Stimulated activated naive CD4-positive, alpha-beta T cell treated with Interleukin-2 at 50 U/mL for 16 hours (primary cell): ENCODE data around the gene BCAT1.
"Not testable (repeated sequence)": the region's sequence is repeated elsewhere in the genome, so short reads cannot be mapped to it uniquely, and the experiment has no call there.

Experiments
- DNase-seq: peaks from one replicate; lab custom pipeline; 2025; lab: John Stamatoyannopoulos, UW

Gene BCAT1

DNA sequence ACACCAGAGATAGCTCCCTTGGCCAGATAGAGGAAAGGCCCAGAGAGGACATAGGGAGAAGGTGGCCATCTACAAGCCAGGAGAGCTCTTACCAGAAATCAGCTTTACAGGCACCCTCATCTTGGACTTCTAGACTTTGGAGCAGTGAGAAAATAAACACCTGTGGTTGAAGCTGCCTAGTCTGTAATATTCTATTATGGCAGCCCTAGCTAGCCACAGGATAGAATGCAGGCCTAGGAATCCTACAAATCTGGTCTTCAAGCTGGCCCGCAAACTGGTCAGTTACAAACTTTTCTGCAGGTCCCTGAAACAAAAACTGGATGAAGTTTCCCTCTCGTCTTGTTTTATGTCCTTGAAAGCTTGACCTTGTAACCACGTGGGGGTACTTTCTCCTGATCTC, 92.4 kb downstream of the BCAT1 start:
- DNase-seq = no peak

DNA sequence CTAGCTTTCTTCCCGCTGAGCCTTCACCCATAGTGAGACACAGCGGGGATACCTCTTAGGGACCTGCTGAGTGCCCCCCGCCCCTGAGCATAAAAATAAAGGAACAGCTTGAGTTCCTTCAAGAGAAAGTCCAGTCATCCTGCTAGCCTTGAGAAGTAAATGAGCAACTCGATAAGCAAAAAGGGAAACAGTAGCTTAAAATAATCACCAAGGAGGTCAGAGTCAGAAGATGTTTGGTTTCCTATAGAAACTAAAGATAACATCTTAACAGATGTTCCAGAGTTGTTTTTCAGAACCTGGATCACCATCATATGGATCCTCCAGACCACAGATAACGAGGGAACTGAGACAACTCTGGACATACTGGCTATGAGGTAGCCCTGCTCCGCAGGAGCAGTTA, 94.0 kb downstream of the BCAT1 start:
- no peak for DNase-seq

DNA sequence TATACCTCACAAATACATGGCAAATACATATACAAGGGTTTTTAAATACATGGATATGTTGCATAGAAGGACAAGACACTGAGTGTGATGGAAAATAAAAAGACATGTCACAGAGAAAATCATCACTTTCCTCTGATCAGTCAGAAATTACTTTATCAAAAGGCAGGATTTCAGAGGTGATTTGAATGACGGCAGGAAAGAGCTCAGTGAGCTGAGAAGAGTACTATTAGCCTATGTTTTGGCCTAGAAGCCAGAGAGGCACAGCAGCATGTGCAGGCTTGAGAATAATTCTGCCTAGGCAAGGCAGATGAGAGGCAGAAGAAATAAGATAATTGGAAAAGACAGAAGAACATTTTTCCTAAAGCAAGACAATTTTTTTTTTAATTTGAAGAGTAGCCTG, 94.9 kb downstream of the BCAT1 start:
- DNase-seq = no peak

- DNase-seq = no peak
Measured at GRCh38 chr12:24853588-24853987, 95.3 kb downstream of the BCAT1 start.

DNA sequence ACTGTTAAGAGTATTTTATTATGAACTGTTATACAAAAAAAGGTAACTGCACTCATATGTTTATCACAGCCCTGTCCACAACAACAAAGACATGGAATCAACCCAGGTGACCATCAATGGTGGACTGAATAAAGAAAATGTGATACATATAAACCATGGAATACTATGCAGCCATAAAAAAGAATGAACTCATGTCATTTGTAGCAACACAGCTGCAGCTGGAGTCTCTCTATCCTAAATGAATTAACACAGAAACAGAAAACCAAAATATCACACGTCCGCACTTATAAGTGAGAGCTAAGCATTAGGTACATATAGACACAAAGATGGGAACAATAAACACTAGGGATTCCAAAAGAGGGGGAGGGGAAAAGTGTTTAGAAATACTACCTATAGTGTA, 95.8 kb downstream of the BCAT1 start:
- DNase-seq = no peak

GRCh38 chr12:24852420-24852819, 96.5 kb downstream of the BCAT1 start:
- DNase-seq = no peak

DNA sequence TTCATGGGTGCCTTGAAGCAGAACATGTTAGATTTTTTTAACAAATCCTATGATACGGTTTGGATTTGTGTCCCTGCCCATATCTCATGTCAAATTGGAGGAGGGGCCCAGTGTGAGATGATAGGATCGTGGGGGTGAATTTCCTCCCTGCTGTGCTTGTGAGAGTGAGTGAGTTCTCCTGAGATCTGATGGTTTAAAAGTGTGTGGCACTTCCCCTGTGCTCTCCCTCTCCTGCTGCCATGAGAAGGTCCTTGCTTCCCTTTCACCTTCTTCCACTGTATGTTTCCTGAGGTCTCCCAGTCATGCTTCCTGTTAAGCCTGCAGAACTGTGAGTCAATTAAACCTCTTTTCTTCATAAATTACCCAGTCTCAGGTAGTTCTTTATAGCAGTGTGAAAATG, 97.0 kb downstream of the BCAT1 start:
- DNase-seq = not testable (repeated sequence)

DNA sequence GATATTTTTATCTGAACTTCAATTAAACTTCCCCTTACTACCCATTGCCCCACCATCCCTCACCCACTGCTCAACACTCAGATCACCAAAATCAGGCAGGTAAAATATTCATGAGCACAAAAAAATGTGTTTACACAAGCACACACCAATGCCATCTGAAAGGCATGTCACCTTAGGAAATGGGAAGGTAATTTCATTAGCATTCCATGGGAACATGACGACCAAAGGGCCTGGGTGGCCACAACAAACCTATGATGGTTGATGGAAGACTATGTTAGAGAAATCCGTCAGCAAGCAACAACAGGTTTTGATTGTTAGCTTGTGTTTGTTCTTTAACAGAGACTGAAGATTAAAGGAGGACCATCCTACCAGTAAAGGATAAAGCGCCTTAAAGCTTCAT, 97.6 kb downstream of the BCAT1 start:
- no peak for DNase-seq

DNA sequence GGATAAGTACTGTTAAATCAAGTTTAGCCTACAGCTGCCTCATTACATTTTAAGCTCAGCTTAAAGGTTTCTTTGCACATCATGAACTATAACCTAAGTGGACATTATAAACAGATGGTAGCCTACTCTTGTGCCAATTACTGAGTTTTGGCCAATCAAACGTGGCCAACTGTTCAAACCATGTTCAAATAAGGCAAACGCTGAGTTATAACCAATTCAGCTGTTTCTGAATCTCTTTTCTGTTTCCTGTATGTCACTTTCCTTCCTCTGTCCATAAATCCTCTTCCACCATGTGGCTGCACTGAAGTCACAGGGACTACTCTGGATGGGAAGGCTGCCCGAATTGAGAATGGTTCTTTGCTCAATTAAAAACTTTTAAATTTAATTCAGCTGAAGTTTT, 98.4 kb downstream of the BCAT1 start:
- DNase-seq = no peak

- DNase-seq = no peak
Measured at GRCh38 chr12:24848941-24849477, 99.9 kb downstream of the BCAT1 start.

- DNase-seq = no peak
Measured at GRCh38 chr12:24846689-24847088, 102.2 kb downstream of the BCAT1 start.

- no peak for DNase-seq
Measured at GRCh38 chr12:24845615-24846014, 103.3 kb downstream of the BCAT1 start.

DNA sequence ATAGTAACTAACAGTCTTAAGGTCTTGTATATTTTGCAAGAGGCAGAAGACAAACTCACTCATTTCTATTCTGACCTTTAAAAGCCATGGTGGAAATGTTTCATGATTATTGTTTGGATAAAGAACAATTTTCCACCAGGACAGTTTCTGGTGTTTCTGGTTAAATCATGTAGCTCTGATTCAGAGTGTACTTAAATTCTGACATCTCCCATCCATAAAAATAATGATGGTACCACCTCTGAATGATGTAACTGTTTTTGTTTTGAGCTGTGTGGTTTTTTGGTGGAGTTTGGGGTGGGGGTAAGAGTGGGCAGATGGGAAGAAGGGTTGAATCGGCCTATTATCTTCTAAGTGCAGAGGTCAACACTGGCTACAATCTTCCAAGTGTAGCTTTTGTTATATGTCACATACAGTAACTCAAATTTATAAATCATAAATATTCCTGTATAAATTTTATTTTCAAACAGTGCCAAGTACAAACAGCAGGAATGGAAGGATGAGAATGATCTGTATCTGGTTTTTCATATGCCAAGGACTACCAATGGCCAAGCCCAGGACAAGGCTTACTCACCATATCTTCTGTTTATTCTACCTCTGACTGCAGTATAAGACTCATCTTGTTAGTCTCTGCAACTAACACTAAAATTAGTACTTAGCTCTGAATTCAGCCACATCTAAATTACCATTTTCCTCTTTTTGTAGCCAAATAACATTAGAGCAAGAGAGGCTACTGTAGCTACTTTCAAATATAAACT, 108.7 kb downstream of the BCAT1 start:
- peak; percentile 12 for DNase-seq

GRCh38 chr12:24839268-24839791, 109.6 kb downstream of the BCAT1 start:
- DNase-seq = peak; percentile 80

- DNase-seq = peak; percentile 9
Measured at GRCh38 chr12:24838531-24838950, 110.4 kb downstream of the BCAT1 start.

GRCh38 chr12:24835377-24835776, 113.5 kb downstream of the BCAT1 start:
- DNase-seq = no peak

DNA sequence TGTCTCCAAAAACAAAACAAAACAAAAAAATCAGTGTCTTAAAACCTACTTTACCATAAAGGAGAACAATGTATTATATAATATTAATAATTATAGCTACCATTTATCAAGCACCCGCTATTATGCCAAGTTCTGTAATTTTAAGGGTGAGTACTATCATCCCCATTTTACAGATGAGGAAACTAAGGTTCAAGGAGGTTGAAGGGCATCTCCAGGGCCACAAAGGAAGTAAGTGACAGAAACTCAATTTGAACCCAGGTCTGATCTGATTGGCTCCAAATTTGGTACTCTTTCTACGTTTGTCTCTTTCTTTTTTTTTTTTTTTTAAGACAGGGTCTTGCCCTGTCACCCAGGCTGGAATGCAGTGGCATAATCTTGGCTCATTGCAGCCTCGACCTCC, 115.4 kb downstream of the BCAT1 start:
- DNase-seq = no peak

DNA sequence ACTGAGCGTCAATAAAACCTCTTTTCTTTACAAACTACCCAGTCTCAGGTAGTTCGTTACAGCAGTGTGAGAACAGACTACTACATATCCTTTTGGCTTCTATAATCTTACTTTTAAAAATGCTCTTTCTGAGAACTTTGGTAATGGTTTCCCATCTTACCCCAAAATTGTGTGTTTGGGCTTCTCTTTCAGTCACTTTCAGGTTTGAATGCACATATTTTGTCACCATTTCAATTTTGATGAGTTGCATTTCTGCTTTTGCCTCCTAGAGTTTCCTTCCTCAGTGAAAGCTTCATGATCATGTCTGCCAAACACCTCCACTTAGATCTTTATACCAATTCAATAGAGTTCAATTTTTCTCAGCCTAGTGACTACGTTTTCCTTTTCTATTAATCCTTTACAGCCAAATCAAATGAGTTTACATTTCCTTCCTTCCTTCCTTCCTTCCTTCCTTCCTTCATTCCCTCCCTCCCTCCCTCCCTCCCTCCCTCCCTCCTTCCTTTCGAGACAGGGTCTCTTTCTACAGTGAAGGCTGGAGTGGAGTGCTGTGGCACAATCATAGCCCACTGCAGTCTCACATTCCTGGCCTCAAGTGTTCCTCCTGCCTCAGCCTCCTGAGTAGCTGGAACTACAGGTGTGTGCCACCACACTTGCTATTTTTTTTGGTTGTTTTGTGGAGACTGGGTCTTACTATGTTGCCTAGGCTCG, 124.9 kb downstream of the BCAT1 start:
- DNase-seq = no peak

DNA sequence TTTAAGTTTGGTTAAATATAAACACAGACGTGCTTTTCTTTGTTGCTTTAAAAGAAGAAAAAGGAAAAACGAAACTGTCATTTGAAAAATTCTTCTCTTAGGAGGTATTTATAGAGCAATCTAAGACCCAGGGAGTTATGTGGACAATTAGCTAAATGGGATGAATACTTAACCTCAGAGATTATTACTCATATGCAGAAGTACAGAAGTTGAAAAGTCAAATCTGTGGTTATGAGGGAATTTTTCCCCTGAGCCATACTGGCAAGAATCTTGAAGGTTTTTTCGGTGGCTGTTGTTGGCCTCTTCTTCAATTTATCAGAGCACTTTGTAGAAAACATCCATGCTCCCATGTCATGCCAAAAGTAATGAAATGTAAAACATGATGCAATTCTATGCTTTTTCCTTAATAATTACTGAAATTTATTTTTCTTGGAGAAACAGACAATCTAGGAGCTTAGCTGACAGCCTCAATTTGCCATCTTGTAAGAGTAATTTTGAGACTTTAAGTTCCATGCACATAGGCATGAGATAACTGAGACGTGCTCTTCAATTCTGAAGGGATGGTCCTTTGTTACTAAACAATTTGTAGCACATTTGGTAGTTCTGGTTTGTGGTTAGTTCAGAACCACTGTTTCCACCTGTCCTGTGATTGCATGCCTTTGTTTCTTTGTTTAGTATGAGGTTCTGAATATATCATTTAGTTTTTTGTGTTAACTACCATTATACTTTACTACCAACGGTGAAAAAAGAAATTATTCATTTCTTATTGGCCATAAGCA, 126.6 kb downstream of the BCAT1 start:
- DNase-seq = no peak

GRCh38 chr12:24821691-24822090, 127.2 kb downstream of the BCAT1 start:
- no peak for DNase-seq

- no peak for DNase-seq
Measured at GRCh38 chr12:24820872-24821271, 128.0 kb downstream of the BCAT1 start.

GRCh38 chr12:24818351-24818750, 130.6 kb downstream of the BCAT1 start:
- DNase-seq = no peak

GRCh38 chr12:24815114-24815423, 133.8 kb downstream of the BCAT1 start:
- DNase-seq = no peak
